ENCODE data around the gene SLC18A2. TPM values are rescaled to one million over a fixed set of nuclear protein-coding genes. Genes with fewer than 3 reads are reported as not detected.

Gene SLC18A2
- total RNA-seq, 2 donors from 2014 or later, result 1.3 to 1.9 TPM

DNA sequence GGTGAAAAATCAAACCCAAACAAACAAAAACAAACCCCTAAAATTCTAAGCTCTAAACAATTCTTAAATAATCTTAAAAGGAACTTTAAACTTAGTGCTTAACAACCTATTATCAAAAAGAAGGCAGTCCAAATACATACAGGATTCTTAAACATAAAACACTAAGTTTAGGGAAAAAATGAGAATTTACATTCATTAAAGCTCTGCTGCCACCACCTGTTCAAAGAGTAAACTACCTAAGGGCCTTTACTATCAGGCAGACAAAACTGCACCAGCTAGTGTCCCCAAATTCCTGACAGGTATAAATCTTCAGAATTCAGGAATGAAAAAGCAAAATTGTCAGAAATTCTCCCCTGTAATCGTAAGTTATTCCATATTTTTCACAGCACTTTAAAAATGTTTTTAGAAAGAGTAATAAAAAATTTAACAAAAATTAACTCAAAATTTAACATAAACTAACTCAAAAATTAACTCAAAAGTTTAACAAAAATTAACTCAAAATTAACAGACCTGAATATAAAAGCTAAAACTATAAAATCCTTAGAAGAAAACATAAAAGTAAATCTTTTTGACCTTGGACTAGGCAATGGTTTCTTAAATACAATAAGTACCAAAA lies 79.2 kb downstream of the SLC18A2 start:
- TF ChIP-seq, protein P1, sequence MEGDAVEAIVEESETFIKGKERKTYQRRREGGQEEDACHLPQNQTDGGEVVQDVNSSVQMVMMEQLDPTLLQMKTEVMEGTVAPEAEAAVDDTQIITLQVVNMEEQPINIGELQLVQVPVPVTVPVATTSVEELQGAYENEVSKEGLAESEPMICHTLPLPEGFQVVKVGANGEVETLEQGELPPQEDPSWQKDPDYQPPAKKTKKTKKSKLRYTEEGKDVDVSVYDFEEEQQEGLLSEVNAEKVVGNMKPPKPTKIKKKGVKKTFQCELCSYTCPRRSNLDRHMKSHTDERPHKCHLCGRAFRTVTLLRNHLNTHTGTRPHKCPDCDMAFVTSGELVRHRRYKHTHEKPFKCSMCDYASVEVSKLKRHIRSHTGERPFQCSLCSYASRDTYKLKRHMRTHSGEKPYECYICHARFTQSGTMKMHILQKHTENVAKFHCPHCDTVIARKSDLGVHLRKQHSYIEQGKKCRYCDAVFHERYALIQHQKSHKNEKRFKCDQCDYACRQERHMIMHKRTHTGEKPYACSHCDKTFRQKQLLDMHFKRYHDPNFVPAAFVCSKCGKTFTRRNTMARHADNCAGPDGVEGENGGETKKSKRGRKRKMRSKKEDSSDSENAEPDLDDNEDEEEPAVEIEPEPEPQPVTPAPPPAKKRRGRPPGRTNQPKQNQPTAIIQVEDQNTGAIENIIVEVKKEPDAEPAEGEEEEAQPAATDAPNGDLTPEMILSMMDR (IDR thresholded peaks at IDR 0.05), result peak in 3 of 4 experiments; percentile 36 to 54 (median 41)
- TF ChIP-seq POLR2AphosphoS5 (IDR thresholded peaks at IDR 0.05), result no peak
- no peak for TF ChIP-seq POLR2A (IDR thresholded peaks at IDR 0.05)
- no peak for DNase-seq (ENCODE audit: low spot score)
- Histone ChIP-seq H3K9me3 (no peaks in the 10 kb centered on the region), H3K36me3 (no peaks in the 10 kb centered on the region), H3K4me3 (no peak overlapping the region), H3K27ac (no peak overlapping the region), H3K4me1 (replicated peaks) (peaks cover 5% of the 10 kb centered on the region), H3K27me3 (replicated peaks; ENCODE audit: insufficient read depth) (no peaks in the 10 kb centered on the region)
- WGBS, result 76% methylated on average over 1 of the region's 1 CpG
- intact Hi-C loops (cut with DNase I), result no loop called here

DNA sequence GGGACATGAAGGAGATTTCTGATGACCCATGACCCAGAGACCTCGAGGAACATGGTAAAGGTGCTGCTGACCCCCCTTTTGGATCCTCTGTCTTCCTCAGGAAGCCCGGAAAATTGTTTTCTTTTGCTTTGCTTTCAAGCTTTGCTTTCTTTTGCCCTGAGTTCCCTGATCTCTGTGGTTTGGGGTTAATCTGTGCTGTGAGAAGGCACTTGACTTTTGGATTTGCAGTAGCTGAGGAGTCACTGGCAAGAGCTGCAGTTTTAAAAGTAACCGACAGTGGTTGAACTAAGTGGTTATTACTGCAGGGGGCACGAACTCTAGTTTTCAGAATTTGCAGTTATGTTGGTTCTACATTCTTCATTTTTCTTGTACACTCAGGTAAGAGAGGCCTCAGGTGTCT lies 81.3 kb downstream of the SLC18A2 start:
- TF ChIP-seq, protein P1 (IDR thresholded peaks at IDR 0.05), result no peak
- no peak for TF ChIP-seq POLR2A (IDR thresholded peaks at IDR 0.05)
- TF ChIP-seq POLR2AphosphoS5 (IDR thresholded peaks at IDR 0.05), result no peak
- Histone ChIP-seq H3K36me3 (no peaks in the 10 kb centered on the region), H3K9me3 (no peaks in the 10 kb centered on the region), H3K27ac (no peak overlapping the region), H3K27me3 (replicated peaks; ENCODE audit: insufficient read depth) (no peaks in the 10 kb centered on the region), H3K4me3 (no peak overlapping the region), H3K4me1 (replicated peaks) (peaks cover 5% of the 10 kb centered on the region)
- intact Hi-C loops (cut with DNase I), result no loop called here
- 75% methylated on average over 4 of the region's 4 CpGs for WGBS
- no peak for DNase-seq (ENCODE audit: low spot score)

DNA sequence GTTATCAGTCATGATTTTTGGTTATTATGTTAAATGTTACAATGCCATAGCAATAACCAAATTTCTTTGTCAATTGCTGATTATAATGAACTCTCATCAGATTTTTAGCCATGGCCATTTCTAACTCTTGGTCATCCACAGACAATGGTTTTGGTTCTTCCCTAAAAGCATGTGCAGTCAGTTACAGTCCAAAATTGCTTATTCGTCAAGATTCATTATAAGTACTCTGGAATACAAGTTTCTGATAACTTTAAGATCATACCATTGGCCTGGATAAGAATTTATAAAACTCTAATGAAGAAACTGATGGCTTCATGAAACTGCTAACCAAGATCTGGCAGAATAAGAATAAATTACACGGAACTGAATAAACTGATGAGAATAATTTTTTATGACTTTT lies 83.5 kb downstream of the SLC18A2 start:
- intact Hi-C loops (cut with DNase I), result no loop called here
- WGBS, result 94% methylated on average over 2 of the region's 2 CpGs
- no peaks in the 10 kb centered on the region for H3K9me3 ChIP-seq
- peaks cover under 1% of the 10 kb centered on the region for H3K4me1 ChIP-seq (replicated peaks)
- H3K27ac ChIP-seq, result no peak overlapping the region
- no peak overlapping the region for H3K4me3 ChIP-seq
- no peaks in the 10 kb centered on the region for H3K27me3 ChIP-seq (replicated peaks; ENCODE audit: insufficient read depth)
- TF ChIP-seq POLR2AphosphoS5 (IDR thresholded peaks at IDR 0.05) (no peak), POLR2A (IDR thresholded peaks at IDR 0.05) (no peak)
- TF ChIP-seq, protein P1 (IDR thresholded peaks at IDR 0.05), result no peak
- H3K36me3 ChIP-seq, result no peaks in the 10 kb centered on the region
- DNase-seq (ENCODE audit: low spot score), result no peak

DNA sequence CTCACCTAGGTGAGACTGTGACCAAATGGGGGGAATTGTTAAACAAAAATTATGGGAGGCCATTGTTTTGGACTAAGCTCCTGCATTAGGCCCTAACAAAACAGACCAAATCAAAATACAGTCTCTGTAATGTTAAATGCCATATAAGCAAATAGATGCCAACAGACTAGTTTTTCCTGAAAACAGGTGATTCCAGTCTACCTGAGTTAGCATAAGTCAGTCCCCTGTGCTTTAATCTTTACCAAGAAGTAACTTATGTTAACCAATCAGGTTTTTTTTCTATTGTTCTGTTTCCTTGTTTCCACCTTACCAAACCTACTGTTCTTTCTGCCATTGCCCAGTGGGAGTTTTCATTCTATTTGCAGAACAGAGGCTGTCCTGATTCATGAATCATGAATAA lies 86.3 kb downstream of the SLC18A2 start:
- no peak for DNase-seq (ENCODE audit: low spot score)
- Histone ChIP-seq H3K4me1 (replicated peaks) (no peaks in the 10 kb centered on the region), H3K27ac (no peak overlapping the region), H3K4me3 (no peak overlapping the region), H3K27me3 (replicated peaks; ENCODE audit: insufficient read depth) (no peaks in the 10 kb centered on the region), H3K9me3 (no peaks in the 10 kb centered on the region), H3K36me3 (no peaks in the 10 kb centered on the region)
- intact Hi-C loops (cut with DNase I), result no loop called here
- TF ChIP-seq, protein P1 (IDR thresholded peaks at IDR 0.05), result no peak

Other genes with a start within 250 kb of the SLC18A2 start
- gene SHTN1, start 235.9 kb upstream of the SLC18A2 start, total RNA-seq, result 10 to 100 TPM; 19.7 to 45.8 TPM
- gene VAX1, start 102.8 kb upstream of the SLC18A2 start, total RNA-seq, result not detected
- not detected for gene KCNK18, start 43.6 kb upstream of the SLC18A2 start, total RNA-seq
- 10 to 100 TPM; 22.7 to 38.7 TPM for gene PDZD8, start 134.3 kb downstream of the SLC18A2 start, total RNA-seq

Measured in prostate gland (tissue), 2 donors.